Measurements from ENCODE around the gene ROBO1.

ROBO1 gene

GRCh38 chr3:79057756-79058155, 710.0 kb downstream of the ROBO1 start:
- no peak for DNase-seq

GRCh38 chr3:79056498-79056897, 711.3 kb downstream of the ROBO1 start:
- DNase-seq = no peak

- DNase-seq = peak; percentile 22
These were observed 715.6 kb downstream of the ROBO1 start for GRCh38 chr3:79052054-79052681.

- peak; percentile 77 for DNase-seq
These were observed 720.2 kb downstream of the ROBO1 start for GRCh38 chr3:79047581-79047980.

- no peak for DNase-seq
These were observed 726.2 kb downstream of the ROBO1 start for GRCh38 chr3:79041621-79042020.

- DNase-seq = peak; percentile 83
These were observed 727.1 kb downstream of the ROBO1 start for GRCh38 chr3:79040701-79041100.

- DNase-seq = no peak
These were observed 727.7 kb downstream of the ROBO1 start for GRCh38 chr3:79040091-79040490.

GRCh38 chr3:79039192-79039591, 728.6 kb downstream of the ROBO1 start:
- peak; percentile 14 for DNase-seq

- DNase-seq = no peak
These were observed 729.2 kb downstream of the ROBO1 start for GRCh38 chr3:79038636-79039035.

- no peak for DNase-seq
These were observed 729.7 kb downstream of the ROBO1 start for GRCh38 chr3:79038057-79038456.

- peak; percentile 65 for DNase-seq
These were observed 735.0 kb downstream of the ROBO1 start for GRCh38 chr3:79032686-79033318.

- DNase-seq = no peak
These were observed 737.6 kb downstream of the ROBO1 start for GRCh38 chr3:79030157-79030556.

GRCh38 chr3:79028916-79029315, 738.9 kb downstream of the ROBO1 start:
- DNase-seq = no peak

GRCh38 chr3:79027593-79027992, 740.2 kb downstream of the ROBO1 start:
- DNase-seq = no peak

GRCh38 chr3:79019924-79020173, 747.9 kb downstream of the ROBO1 start:
- no peak for DNase-seq

GRCh38 chr3:79019137-79019923, 748.5 kb downstream of the ROBO1 start:
- DNase-seq = peak; percentile 95

- DNase-seq = peak; percentile 76
These were observed 749.1 kb downstream of the ROBO1 start for GRCh38 chr3:79018671-79019136.

GRCh38 chr3:79018265-79018664, 749.5 kb downstream of the ROBO1 start:
- no peak for DNase-seq

- DNase-seq = peak; percentile 22
These were observed 751.0 kb downstream of the ROBO1 start for GRCh38 chr3:79016587-79017376.

GRCh38 chr3:79015854-79016253, 751.9 kb downstream of the ROBO1 start:
- no peak for DNase-seq

GRCh38 chr3:79012946-79013362, 754.8 kb downstream of the ROBO1 start:
- peak; percentile 20 for DNase-seq

- DNase-seq = no peak
These were observed 755.3 kb downstream of the ROBO1 start for GRCh38 chr3:79012530-79012913.

Measured in fibroblast of skin of scalp (primary cell).